NCI-H2107 treated with DMSO at 0.1 percent for 48 hours (cell line): ENCODE measurements around the gene PRLR.

Experiments
- DNase-seq: peaks from one replicate; lab custom pipeline; 2025; ENCODE audit not compliant: unreplicated experiment; lab: John Stamatoyannopoulos, UW

The PRLR gene

DNA sequence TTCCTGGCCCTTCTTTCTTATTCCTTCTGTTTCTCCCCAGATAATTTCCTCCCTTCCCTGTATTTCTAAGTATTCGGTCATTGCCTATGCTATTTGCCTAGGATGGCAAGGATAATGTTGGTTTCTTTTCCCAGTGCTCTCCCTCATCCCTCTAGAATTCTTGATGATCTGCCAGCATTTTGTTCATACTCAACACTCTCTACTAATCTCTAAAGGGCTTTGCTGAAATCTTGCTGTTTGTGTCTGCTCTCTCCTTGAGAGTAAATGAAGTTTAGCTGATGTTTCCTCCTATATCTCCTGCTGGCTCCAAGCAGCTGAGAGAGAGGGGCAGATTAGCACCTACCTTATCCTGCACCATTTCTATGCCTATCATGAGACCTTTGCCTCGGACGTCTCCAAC, 220.6 kb downstream of the PRLR start:
- no peak for DNase-seq

DNA sequence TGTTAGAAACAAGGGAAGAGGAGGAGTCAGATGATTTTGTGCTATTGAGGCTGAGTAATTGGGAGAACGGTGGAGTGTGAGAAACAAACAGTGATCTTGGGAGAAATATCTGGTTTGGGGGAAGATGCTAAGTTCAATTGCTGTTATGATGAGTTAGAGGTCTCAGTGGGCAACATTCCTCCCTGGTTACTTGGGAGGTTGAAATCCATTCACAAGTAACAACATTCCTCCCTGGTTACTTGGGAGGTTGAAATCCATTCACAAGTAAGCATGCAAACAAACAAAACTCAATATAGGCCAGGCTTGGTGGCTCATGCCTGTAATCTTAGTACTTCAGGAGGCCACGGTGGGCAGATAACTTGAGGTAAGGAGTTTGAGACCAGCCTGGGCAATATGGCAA, 221.3 kb downstream of the PRLR start:
- DNase-seq: no peak

DNA sequence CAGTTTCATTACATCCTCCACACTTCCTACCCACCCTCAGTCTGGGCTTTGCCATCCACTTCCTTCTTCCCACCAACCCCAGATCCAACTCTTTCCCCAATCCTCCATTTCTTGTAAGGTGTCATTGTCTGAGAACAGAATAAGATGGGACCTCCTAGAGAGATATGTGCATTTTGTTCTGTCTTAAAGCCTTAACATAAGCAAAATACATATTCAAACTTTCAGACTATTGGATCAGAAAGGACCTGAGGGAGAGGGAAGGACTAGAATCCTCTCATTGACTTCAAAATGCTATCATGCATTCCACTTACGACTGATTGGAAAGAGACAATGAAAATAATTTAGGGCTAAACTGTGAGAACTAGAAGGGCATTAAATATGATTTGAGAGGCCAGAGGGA, 225.5 kb downstream of the PRLR start:
- DNase-seq: no peak

DNA sequence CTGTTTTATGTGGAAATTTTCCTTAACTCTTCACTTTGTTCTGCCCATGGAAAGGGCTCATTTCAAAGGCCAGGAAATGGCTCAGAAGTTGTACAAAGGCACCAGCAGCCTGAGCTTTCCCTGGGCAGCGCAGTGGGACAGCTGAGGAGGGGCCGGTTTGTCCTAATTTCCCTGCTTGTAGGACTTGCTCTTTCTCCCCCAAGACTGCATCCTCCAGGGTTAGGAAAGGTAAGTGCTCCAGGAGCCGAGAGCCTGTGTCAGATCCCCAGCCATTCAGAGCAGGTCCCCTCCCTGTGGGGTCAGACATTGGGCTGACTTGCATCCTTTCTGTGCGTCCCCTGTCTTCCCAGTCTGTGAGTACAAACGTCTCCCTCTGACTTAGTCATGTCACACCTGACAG, 226.1 kb downstream of the PRLR start:
- no peak for DNase-seq

DNA sequence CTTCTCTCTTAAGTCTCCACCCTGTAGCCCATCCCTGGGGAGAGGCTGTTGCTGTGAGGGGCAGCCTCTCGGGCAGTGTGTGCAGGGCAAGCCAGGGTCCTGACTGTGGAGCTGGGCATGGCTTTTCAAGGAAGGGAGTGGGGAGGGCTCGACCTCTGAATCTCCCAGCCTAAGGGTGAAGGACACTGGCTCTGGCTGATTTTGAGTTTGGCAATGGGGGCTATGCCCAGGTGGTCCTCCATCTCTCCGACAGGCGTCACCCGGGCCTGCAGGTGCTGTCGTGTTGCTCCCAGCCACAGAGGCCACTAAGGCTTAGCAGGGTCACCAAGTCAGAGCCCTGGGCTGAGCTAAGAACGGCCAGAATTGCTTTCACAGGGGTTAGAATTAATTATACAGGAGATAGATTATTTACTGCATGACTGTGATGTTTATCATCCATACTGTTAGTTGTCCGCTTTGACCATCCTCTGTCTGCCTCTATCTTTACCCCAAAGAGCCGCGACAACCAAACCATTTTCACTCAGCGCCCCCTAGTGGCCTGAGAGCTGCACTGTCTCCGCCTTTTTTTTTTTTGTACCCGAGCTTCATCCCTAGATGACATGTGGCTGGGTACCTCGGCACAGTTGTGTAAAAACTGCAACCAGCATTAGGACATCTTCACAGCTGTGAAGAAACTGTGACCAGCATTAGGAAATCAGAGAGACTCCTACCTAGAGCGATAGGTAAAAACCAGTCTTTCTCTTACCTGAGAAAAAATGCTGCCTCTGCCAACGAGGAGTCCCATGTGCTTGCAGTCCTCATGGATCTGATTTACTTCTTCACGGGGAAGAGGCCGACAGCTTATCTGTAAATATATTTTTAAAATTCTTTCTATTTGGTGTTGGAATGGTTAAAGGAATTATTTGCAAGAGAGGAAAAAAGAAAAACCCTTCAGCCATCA, 227.0 kb downstream of the PRLR start:
- DNase-seq: peak; percentile 24

DNA sequence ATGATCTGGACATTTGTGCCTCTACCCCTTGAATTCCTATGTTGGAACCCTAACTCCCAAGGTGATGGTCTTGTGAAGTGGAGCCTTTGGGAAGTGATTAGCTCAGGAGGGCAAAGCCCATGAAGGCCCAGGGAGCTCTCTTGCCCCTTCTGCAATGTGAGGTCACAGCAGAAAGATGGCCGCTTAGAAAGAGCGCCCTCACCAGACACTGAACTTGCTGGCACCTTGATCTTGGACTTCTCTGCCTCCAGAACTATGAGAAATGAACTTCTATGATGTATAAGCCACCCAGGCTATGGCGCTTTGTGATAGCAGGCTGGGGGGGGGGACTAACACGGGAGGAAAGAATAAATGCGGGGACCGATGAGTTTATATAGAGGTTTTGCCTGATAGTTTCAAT, 227.8 kb downstream of the PRLR start:
- DNase-seq: no peak

DNA sequence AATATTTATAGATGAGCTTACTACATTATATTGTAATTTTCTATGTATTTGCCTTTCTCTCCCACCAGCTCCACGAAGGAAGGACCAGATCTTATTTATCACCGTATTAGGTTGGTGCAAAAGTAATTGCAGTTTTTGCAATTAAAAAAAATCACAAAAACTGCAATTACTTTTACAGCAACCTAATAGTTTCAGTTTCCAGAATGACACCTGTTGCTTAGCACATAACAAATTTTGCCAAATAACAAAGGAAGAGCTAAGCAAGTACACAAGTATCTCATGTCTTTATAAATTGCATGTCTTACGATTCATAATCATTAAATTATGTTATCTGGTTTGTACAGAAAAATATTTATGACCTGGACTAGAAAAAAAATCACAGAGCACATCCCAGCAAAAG, 228.4 kb downstream of the PRLR start:
- DNase-seq: no peak
